Dendritic cell treated with granulocyte-macrophage colony-stimulating factor and Interleukin-4, amounts not matched to agents 40 ng/mL and 50 ng/mL, for 4 days (primary cell): Measurements from ENCODE around the gene EXOC3L1.
A peak's percentile ranks its signal among the peaks of the same experiment; 100 is the strongest.

Experiments
- H3K27ac Mint-ChIP-seq: one replicate; pipeline ENCODE4 v1.8.0; 2022; ENCODE audit warnings: mild to moderate bottlenecking, mixed read lengths
- H3K27me3 Mint-ChIP-seq: one replicate; pipeline ENCODE4 v1.8.0; 2022; ENCODE audit warnings: mild to moderate bottlenecking, mixed read lengths
- H3K36me3 Mint-ChIP-seq: one replicate; pipeline ENCODE4 v1.8.0; 2022; ENCODE audit warnings: low read depth, mixed read lengths
- H3K4me1 Mint-ChIP-seq: one replicate; pipeline ENCODE4 v1.8.0; 2022; ENCODE audit warnings: low read depth, mixed read lengths
- H3K4me3 Mint-ChIP-seq: one replicate; pipeline ENCODE4 v1.8.0; 2022; ENCODE audit warnings: mild to moderate bottlenecking, moderate library complexity, mixed read lengths
- H3K9me3 Mint-ChIP-seq: one replicate; pipeline ENCODE4 v1.8.0; 2022; ENCODE audit warnings: mixed read lengths
- intact Hi-C: fragments of 100-400 bp; cut with micrococcal nuclease; formaldehyde crosslinking; loops from one replicate; pipeline ENCODE4 v1.15.0; 2022

The EXOC3L1 gene

GRCh38 chr16:67163999-67164558 is 25.9 kb downstream of the EXOC3L1 start:
- Mint-ChIP-seq H3K9me3 (no peaks in the 10 kb centered on the region), H3K4me1 (peaks cover 79% of the 10 kb centered on the region), H3K27ac (peak overlapping the region; percentile 80), H3K36me3 (peaks cover 48% of the 10 kb centered on the region), H3K4me3 (peak overlapping the region; percentile 72), H3K27me3 (peaks cover 75% of the 10 kb centered on the region)
- intact Hi-C loops: no loop called here

- H3K27ac Mint-ChIP-seq: peak overlapping the region; percentile 80
- intact Hi-C loops: no loop called here
- peaks cover 68% of the 10 kb centered on the region for H3K27me3 Mint-ChIP-seq
- H3K9me3 Mint-ChIP-seq: no peaks in the 10 kb centered on the region
- peak overlapping the region; percentile 72 for H3K4me3 Mint-ChIP-seq
- peaks cover 79% of the 10 kb centered on the region for H3K4me1 Mint-ChIP-seq
- peaks cover 41% of the 10 kb centered on the region for H3K36me3 Mint-ChIP-seq
Measured at GRCh38 chr16:67163164-67163998, 26.6 kb downstream of the EXOC3L1 start.

GRCh38 chr16:67162506-67163163 is 27.3 kb downstream of the EXOC3L1 start:
- Mint-ChIP-seq H3K27ac (peak overlapping the region; percentile 80), H3K36me3 (peaks cover 38% of the 10 kb centered on the region), H3K4me3 (peak overlapping the region; percentile 72), H3K9me3 (no peaks in the 10 kb centered on the region), H3K27me3 (peaks cover 61% of the 10 kb centered on the region), H3K4me1 (peaks cover 82% of the 10 kb centered on the region)
- intact Hi-C loops: no loop called here

GRCh38 chr16:67161595-67162058 is 28.3 kb downstream of the EXOC3L1 start:
- H3K27me3 Mint-ChIP-seq: peaks cover 53% of the 10 kb centered on the region
- peaks cover 82% of the 10 kb centered on the region for H3K4me1 Mint-ChIP-seq

GRCh38 chr16:67158637-67159600 is 31.0 kb downstream of the EXOC3L1 start:
- Mint-ChIP-seq H3K27me3 (peaks cover 56% of the 10 kb centered on the region), H3K4me3 (peak overlapping the region; percentile 88), H3K27ac (peak overlapping the region; percentile 90), H3K36me3 (peaks cover 46% of the 10 kb centered on the region), H3K9me3 (no peaks in the 10 kb centered on the region), H3K4me1 (peaks cover 76% of the 10 kb centered on the region)
- intact Hi-C loops: loop anchor here (5.0 to 10.0 kb wide), 2 partner anchors 54 to 142 kb away; partner anchors contain the start of gene PHAF1

More at GRCh38 chr16:67161595-67162058, 28.3 kb downstream of the EXOC3L1 start:
- H3K4me3 Mint-ChIP-seq: peak overlapping the region; percentile 88
- no peaks in the 10 kb centered on the region for H3K9me3 Mint-ChIP-seq
- H3K36me3 Mint-ChIP-seq: peaks cover 38% of the 10 kb centered on the region
- no peak overlapping the region for H3K27ac Mint-ChIP-seq
- intact Hi-C loops: loop anchor here (2.0 kb wide), 1 partner anchor 21 kb away; the partner anchor contains the start of gene MATCAP1

- H3K27ac Mint-ChIP-seq: peak overlapping the region; percentile 90
- H3K9me3 Mint-ChIP-seq: no peaks in the 10 kb centered on the region
- intact Hi-C loops: loop anchor here (5.0 to 10.0 kb wide), 2 partner anchors 53 to 141 kb away; partner anchors contain the start of gene PHAF1
- peaks cover 54% of the 10 kb centered on the region for H3K27me3 Mint-ChIP-seq
- peaks cover 54% of the 10 kb centered on the region for H3K36me3 Mint-ChIP-seq
- H3K4me1 Mint-ChIP-seq: peaks cover 72% of the 10 kb centered on the region
- H3K4me3 Mint-ChIP-seq: peak overlapping the region; percentile 36
Measured at GRCh38 chr16:67157892-67158635, 31.9 kb downstream of the EXOC3L1 start.

- Mint-ChIP-seq H3K4me3 (no peak overlapping the region), H3K9me3 (no peaks in the 10 kb centered on the region), H3K27ac (peak overlapping the region; percentile 1), H3K4me1 (peaks cover 69% of the 10 kb centered on the region), H3K36me3 (peaks cover 57% of the 10 kb centered on the region), H3K27me3 (peaks cover 54% of the 10 kb centered on the region)
- intact Hi-C loops: loop anchor here (5.0 to 10.0 kb wide), 2 partner anchors 52 to 140 kb away; partner anchors contain the start of gene PHAF1
Measured at GRCh38 chr16:67157106-67157748, 32.7 kb downstream of the EXOC3L1 start.

GRCh38 chr16:67156143-67156844 is 33.6 kb downstream of the EXOC3L1 start:
- peaks cover 57% of the 10 kb centered on the region for H3K36me3 Mint-ChIP-seq
- intact Hi-C loops: loop anchor here (5.0 to 10.0 kb wide), 2 partner anchors 51 to 139 kb away; partner anchors contain the start of gene PHAF1

GRCh38 chr16:67155295-67156142 is 34.4 kb downstream of the EXOC3L1 start:
- intact Hi-C loops: loop anchor here (1.0 to 10.0 kb wide), 4 partner anchors 51 to 201 kb away; partner anchors contain the start of gene PHAF1
- Mint-ChIP-seq H3K27me3 (peaks cover 60% of the 10 kb centered on the region), H3K36me3 (peaks cover 57% of the 10 kb centered on the region), H3K4me1 (peaks cover 57% of the 10 kb centered on the region), H3K27ac (peak overlapping the region; percentile 55), H3K4me3 (peak overlapping the region; percentile 76), H3K9me3 (no peaks in the 10 kb centered on the region)

More at GRCh38 chr16:67156143-67156844, 33.6 kb downstream of the EXOC3L1 start:
- Mint-ChIP-seq H3K4me1 (peaks cover 64% of the 10 kb centered on the region), H3K4me3 (no peak overlapping the region), H3K9me3 (no peaks in the 10 kb centered on the region), H3K27ac (no peak overlapping the region), H3K27me3 (peaks cover 57% of the 10 kb centered on the region)

- Mint-ChIP-seq H3K9me3 (no peaks in the 10 kb centered on the region), H3K4me3 (peak overlapping the region; percentile 76), H3K27ac (peak overlapping the region; percentile 55), H3K36me3 (peaks cover 52% of the 10 kb centered on the region), H3K27me3 (peaks cover 66% of the 10 kb centered on the region), H3K4me1 (peaks cover 52% of the 10 kb centered on the region)
- intact Hi-C loops: loop anchor here (1.0 to 10.0 kb wide), 4 partner anchors 50 to 200 kb away; partner anchors contain the start of gene PHAF1
Measured at GRCh38 chr16:67154578-67155294, 35.2 kb downstream of the EXOC3L1 start.
